Measurements from ENCODE around the gene NOXRED1. TPM values are rescaled to one million over a fixed set of nuclear protein-coding genes. Genes with fewer than 3 reads are reported as not detected.

NOXRED1 gene
- total RNA-seq, 4 donors from 2014 or later, result 0.22 to 0.67 TPM; not detected in 2

DNA sequence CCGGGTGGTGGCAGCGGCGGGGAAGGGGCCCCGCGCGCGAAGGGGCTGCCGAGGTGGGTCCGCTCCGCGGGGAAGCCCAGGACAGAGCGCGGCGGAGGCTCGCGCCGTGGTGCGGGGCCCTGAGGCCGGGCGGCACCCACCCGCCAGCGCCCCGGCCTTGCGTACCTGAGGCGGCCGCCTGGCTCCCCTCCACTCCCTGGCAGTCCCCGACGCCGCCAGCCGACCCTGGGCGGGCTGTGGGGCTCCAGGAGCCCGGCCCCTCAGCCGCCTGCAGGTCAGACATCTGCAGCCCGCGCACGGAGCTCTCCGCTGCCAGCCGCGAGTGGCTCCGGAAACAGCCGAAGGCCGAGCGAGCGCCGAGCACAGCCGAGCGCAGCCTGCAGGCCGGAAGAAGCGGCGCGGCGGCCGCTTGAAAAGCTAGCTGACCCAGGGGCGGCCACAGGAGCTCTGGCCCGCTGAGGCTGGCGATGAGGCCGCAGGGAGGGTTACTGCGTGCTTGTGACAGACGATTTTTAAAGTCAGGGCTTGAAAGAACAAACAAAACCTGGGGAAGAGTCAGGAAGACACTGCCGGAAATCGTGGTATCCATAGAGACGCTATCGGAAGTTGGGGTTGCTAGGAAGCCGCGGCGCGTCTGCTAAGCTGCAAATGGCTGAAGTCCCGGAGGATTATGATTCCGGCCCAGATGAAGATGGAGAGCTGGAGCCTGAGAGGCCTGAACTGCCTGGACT lies 46.4 kb downstream of the NOXRED1 start, which contains the start of the genes SAMD15 and TMED8:
Gene SAMD15, plus strand, starts transcription at position 609 of the 731 bp plus-strand sequence. Its CDS starts 40 bp downstream, at position 649.
Gene TMED8, minus strand, starts transcription at position 324 of the 731 bp plus-strand sequence. Its CDS starts 41 bp downstream, at position 283.
- Histone ChIP-seq H3K27me3 (no peaks in the 10 kb centered on the region), H3K36me3 (no peaks in the 10 kb centered on the region), H3K4me3 (replicated peaks in 1 of 3) (peak within 1 kb of the TSS; percentile 43 to 81 (median 56)), H3K9me3 (no peaks in the 10 kb centered on the region), H3K27ac (peak within 1 kb of the TSS; percentile 61 to 90 (median 78)), H3K4me1 (peaks cover 6 to 27% of the 10 kb centered on the region in 2 donors)
- WGBS, 2 donors, result 0 to 2% methylated on average over 19 to 43 of the region's 69 CpGs
- intact Hi-C loops (cut with DNase I), result no loop called here
- TF ChIP-seq, protein P1, sequence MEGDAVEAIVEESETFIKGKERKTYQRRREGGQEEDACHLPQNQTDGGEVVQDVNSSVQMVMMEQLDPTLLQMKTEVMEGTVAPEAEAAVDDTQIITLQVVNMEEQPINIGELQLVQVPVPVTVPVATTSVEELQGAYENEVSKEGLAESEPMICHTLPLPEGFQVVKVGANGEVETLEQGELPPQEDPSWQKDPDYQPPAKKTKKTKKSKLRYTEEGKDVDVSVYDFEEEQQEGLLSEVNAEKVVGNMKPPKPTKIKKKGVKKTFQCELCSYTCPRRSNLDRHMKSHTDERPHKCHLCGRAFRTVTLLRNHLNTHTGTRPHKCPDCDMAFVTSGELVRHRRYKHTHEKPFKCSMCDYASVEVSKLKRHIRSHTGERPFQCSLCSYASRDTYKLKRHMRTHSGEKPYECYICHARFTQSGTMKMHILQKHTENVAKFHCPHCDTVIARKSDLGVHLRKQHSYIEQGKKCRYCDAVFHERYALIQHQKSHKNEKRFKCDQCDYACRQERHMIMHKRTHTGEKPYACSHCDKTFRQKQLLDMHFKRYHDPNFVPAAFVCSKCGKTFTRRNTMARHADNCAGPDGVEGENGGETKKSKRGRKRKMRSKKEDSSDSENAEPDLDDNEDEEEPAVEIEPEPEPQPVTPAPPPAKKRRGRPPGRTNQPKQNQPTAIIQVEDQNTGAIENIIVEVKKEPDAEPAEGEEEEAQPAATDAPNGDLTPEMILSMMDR (IDR thresholded peaks at IDR 0.05), result peak in 3 of 6 experiments; percentile 21 to 34 (median 32)
- peak in 1 of 2 donors; percentile 81 for TF ChIP-seq POLR2A (IDR thresholded peaks at IDR 0.05)
- DNase-seq, result peak; percentile 84 to 87

DNA sequence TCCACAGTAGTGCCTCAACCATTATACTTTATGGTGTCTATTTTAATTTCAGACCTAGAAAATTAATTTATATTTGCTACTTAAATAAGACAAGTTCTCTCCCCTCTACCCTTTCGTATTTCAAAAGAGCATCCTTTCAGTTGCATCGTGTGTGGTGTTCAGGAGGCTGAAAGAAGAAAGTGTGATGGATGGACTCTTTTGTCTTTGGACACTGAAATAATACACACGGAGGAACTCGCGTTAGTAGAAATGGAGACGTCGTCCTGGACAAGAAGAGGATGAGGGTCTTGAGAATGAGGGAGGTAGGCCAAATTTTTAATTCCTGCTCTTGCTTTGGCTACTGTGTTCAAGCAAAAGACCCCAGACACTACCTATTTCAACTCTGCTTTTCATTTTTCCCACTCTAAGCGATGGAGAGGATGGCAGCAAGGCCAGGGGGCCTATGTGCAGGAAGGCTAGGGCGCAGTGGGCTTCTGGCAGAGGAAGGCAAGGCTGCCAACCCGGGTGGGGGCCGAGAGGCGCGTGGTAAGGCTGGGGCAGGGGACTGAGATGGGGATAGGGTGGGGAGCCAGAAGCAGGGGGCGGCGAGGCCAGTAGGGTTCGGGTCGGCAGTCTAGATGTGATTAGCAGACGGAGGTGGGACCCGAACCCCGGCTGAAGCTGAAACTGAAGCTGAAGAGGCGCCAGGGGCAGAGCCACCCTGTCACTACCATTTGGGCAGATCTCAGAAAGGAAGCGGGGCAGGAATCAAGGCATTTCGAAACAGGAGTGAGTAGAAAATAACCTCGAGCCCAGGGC lies 47.2 kb downstream of the NOXRED1 start:
- Histone ChIP-seq H3K27me3 (no peaks in the 10 kb centered on the region), H3K36me3 (no peaks in the 10 kb centered on the region), H3K9me3 (no peaks in the 10 kb centered on the region), H3K4me1 (peaks cover 14 to 35% of the 10 kb centered on the region in 2 donors), H3K4me3 (replicated peaks in 1 of 3) (peak overlapping the region; percentile 43 to 81 (median 56)), H3K27ac (peak overlapping the region in 2 of 3 donors; percentile 61 to 90)
- WGBS, 2 donors, result 15 to 17% methylated on average over 23 to 24 of the region's 24 CpGs
- peak; percentile 22 for DNase-seq
- no peak for TF ChIP-seq POLR2A (IDR thresholded peaks at IDR 0.05)
- TF ChIP-seq, protein P1 (IDR thresholded peaks at IDR 0.05), result no peak
- intact Hi-C loops (cut with DNase I), result no loop called here

DNA sequence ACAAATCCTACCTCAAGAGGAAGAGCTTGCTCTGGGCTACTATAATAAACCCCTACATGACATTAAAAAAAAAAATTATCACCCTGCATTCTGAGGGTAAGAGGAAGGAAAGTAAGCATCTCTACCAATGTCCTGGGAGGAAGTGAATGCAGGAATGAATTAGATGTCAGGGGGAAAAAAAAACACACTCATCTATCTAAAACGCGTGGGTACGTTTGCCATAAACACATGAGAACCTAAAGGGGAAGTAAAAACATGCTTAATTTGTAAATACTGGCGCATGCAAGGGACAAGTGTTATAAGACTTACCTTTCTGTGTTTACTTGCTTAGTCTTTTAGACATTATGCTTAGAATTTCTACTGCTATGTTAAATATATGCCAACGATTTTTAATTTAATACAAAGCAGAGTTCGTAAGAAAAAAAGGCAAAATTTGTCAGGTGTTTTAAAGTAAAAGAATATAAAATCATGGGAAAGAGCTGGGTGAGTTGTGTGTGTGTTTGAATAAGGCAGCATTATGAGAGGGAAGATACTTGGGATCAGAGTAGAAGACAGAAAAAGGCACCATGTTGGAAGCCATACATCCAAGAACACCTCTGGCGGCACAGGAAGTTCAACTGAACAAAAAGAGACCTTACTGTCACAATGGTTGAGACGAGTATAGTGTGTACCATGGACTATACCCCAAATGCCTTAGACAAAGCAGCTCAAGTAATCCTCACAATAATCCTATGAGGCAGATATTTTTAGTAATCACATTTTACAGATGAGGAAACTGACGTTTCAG lies 48.0 kb downstream of the NOXRED1 start:
- Histone ChIP-seq H3K27me3 (no peaks in the 10 kb centered on the region), H3K9me3 (no peaks in the 10 kb centered on the region), H3K4me1 (peaks cover 14 to 36% of the 10 kb centered on the region in 2 donors), H3K36me3 (no peaks in the 10 kb centered on the region), H3K4me3 (replicated peaks in 1 of 3) (no peak overlapping the region), H3K27ac (no peak overlapping the region)
- TF ChIP-seq POLR2A (IDR thresholded peaks at IDR 0.05), result no peak
- TF ChIP-seq, protein P1 (IDR thresholded peaks at IDR 0.05), result no peak
- intact Hi-C loops (cut with DNase I), result no loop called here
- 88 to 89% methylated on average over 9 of the region's 9 CpGs for WGBS, 2 donors
- no peak for DNase-seq

DNA sequence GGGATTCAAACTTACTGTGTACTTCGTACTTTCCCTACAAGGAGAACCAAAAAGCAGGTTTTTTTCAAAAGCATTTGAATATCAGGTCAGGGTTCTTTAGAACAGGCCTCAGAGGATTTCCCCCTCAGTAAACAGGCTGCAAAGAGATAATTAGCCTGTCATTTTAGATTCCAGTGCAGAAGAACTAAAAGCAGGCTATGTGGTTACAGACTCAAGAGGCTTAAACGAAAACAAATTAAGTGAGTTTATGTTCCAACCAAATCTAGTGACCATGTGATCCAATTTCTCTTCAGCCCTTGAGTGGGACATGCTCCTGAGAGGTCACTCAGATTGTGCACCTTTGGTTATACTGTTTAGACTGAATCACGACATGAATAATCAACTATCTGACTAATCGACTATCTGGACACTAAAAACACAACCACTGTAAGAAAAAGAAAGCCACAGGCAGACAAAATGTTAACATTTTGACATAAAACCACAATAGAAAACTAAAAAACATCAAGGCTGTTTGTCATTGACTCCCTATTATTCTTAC lies 51.0 kb downstream of the NOXRED1 start:
- WGBS, 2 donors, result 17 to 22% methylated on average over 4 of the region's 4 CpGs
- DNase-seq, result peak; percentile 5 to 7
- TF ChIP-seq, protein P1 (IDR thresholded peaks at IDR 0.05), result no peak
- TF ChIP-seq POLR2A (IDR thresholded peaks at IDR 0.05), result no peak
- H3K9me3 ChIP-seq, result no peaks in the 10 kb centered on the region
- H3K4me3 ChIP-seq (replicated peaks in 1 of 3), result no peak overlapping the region
- H3K4me1 ChIP-seq, result peaks cover 14 to 31% of the 10 kb centered on the region in 2 donors
- H3K27me3 ChIP-seq, result no peaks in the 10 kb centered on the region
- intact Hi-C loops (cut with DNase I), result no loop called here
- no peaks in the 10 kb centered on the region for H3K36me3 ChIP-seq
- H3K27ac ChIP-seq, result peak overlapping the region; percentile 22 to 73 (median 64)

Measured in thyroid gland (tissue), 4 donors.